RCC 7860 (cell line): ENCODE measurements around the gene TFF2.

Source experiments
- DNase-seq: peaks from one replicate; pipeline ENCODE4 v3.0.0-alpha.2; 2015; ENCODE audit warnings: low spot score
- FAIRE-seq: peaks from 2 replicates; lab custom pipeline; 2012; peaks lifted over from hg19 to GRCh38; lab: Jason Lieb, UNC

TFF2 gene

DNA sequence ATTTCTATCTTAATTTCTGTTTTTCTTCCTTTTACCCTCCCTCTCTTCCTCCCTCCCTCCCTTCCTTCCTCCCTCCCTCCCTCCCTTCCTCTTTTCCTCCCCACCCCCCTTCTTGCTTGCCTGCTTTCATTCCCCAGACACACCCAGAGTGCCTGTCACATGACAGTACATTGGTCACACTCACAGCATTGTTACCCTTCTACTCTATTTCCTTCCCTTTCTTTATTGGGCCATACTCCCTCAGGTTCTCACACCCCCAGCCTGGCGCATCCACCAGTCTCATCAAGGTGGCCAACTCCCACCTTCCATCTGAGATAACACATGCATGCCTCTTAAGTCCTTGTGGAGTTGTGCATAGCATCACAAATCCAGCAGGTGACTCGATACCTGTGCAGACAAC lies 34.2 kb upstream of the TFF2 start:
- no peak for DNase-seq
- FAIRE-seq, result no peak

DNA sequence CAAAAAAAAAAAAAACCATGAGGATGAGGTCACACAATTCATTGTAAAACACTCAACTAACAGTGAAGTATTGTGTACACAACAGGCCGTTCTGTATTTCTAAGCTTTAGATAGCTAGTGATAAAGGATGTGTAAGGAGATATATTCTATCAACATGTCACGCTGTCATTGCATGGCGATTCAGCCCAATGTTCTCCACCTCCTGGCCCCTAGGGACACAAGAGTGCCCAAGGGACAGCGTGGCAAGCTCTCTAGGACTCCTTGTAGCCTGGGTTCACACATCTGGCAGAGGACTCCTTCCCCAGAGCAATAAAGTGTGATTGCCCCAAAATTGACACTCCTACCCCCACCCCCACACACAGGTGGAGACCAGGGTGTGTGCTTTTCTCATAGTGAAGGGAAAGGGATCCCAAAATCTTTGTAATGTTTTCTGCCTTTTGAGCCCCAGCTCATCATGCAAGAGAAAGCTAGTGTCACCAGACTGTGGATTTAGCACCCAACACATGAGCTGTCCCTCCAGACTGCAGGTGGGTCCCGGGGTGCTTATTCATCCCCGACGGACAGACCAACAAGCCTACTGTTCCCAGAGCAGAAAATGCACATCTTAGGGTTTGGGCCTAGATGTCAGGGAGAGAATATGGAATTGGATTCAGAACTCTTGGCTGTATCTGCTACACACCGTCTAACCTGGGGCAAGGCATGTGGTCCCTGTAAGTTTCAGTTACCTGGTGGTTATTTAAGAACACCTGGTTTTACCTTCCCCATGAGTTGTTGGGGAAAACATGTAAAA lies 33.6 kb upstream of the TFF2 start:
- DNase-seq, result no peak
- no peak for FAIRE-seq

- no peak for FAIRE-seq
- DNase-seq, result no peak
Observed at GRCh38 chr21:42383331-42383730, 32.5 kb upstream of the TFF2 start.

GRCh38 chr21:42382915-42383314 lies 32.1 kb upstream of the TFF2 start:
- FAIRE-seq, result no peak

DNA sequence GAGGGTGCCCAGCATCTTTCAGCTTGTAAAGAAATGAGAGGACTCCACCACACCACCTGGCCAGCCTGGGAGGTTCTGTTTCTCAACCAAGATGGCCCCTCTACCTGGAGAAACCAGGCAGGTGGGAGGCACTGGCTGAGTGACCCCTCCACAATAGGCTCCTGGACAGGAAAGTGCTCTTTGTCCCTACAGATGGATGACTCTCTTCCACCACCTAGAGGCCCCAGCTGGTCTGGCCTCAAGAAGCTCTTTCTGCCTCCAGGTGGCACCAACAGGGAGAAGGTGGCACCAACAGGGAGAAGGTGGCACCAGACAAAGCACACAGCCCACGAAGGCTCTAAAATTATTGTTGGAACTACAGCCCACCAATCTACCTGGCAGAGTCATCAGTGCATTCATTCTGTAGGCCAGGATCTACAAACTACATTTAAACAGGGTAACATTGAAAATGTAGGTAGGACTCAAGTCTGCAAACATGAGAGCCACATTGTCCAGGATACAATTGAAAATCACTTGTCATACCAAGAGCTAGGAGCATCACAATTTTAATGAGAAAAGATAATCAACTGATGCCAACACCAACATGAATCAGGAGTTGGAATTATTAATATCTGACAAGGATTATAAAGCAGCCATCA lies 30.7 kb upstream of the TFF2 start:
- peak; percentile 36 for DNase-seq
- FAIRE-seq, result no peak

More at GRCh38 chr21:42382915-42383314, 32.1 kb upstream of the TFF2 start:
- DNase-seq, result no peak

DNA sequence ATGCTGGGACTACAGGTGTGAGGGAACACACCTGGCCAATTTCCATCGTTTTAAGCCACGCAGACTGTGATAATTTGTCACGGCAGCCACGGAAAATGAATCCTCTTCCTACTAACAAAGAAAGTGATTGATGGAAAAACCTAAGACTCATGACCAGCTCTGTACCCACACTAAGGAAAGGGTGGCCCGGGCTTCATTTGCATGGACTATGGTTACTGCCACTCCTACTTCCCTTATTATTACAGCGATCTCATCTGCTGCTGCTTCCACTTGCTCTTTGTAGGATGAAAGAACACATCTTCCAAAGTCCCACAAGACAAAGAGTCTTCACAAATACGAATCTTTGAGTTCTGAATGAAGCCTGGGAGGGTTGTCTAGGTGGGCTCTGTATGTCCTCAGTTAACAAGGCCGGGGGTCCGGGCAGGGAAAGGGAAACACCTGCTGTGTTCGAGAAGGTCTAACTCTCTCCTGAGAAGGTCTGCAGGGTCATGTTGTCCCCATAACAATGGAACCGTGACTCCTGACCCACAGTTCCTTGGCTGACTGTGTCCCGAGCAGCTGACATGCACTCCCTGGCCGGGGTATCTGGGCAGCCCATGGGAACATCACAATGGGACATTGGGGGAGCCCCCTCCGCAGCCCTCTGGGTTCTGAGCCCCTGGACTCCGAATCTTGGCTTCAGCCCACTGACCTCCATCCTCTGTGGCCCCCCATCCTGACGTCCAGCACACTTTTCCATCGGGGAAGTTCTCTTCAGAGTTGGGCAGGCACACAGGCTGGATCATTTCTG lies 28.8 kb upstream of the TFF2 start:
- no peak for DNase-seq
- no peak for FAIRE-seq

DNA sequence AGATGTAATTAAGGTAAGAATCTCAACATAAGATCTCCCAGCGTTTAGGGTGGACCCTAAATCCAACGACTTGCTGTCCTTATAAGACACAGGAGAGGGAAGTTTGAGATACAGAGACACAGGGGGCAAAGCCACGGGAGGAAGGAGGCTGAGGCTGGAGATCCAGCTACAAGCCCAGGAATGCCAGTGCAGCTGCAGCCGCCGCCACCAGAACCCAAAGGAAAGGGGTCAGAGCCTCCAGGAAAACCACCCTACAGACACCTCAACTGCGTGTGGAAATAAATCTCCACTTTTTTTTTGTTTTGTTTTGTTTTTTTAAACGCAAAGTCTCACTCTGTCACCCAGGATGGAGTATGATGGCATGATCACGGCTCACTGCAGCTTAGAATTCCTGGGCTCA lies 27.6 kb upstream of the TFF2 start:
- FAIRE-seq (no peak), DNase-seq (no peak)

DNA sequence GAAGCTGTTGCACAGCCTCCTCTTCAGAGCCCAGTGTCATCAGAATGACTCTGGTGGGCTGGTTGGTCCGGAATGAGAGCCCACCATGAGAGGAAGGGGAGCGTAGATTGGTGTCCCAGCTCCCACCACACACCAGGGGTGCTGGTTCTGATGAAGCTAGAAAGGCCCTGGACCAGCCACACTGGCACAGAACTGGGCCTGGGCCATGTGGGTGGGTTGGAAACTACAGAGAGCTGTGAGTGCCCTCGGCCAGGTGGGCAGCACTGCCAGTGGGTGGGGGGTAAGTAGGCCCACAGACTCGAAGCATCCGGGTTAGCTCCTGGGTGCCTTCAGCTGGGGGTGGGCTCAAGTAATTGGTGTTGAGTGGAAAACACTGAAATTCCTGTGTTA lies 27.2 kb upstream of the TFF2 start:
- FAIRE-seq (no peak), DNase-seq (no peak)

DNA sequence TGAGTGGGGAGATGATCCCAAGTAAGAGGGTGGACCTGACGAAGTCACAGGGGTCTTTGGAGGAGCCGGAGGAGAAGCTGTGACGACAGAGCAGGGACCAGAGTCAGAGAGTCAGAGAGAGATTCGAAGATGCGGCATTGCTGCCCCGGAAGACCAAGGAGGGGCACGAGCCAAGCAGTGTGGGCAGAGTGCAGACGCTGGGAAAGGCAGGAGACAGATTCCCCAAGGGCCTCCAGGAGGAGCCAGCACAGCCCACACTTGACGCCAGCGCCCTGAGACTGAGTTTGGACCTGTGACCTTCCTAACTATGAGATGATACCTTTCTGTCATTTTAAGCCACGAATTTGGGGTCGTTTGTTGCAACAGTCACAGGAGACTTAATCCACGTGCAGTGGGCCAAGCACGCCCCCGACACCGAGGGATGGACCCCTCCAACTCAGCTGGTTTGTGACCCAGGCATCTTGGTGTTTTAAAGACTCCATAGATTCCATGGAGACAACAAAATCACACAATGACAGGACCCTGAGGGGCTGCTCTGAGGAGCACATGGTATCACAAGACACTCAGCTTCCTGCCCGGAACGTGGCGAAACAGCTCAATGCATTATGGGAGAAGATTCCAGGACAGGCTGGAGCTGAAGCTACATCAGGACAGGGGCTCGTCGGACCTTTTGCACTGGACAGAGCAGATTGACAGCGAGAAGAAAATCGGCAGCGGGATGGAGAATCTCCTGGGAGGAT lies 26.6 kb upstream of the TFF2 start:
- no peak for DNase-seq
- FAIRE-seq, result no peak

- FAIRE-seq, result no peak
- DNase-seq, result no peak
Observed at GRCh38 chr21:42376338-42376982, 25.7 kb upstream of the TFF2 start.

DNA sequence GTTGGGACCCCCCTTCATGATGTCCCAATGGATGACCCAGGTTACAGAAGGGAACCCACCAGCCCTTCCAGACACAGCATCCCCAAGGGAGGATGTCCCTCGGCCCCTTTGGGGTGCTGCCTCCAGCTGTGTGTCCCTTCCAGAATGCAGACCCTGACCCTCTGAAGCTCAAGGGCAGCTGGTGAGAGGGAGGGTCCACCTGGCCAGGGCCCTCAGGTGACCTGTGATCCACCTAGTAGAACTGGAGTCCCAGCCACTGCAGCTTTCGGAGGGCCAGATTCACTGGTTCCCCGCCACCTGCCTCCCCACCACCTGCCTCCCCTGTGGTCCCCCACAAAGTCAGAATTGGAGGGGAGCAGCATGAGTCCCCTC lies 25.2 kb upstream of the TFF2 start:
- DNase-seq (no peak), FAIRE-seq (no peak)

GRCh38 chr21:42375506-42375905 lies 24.7 kb upstream of the TFF2 start:
- FAIRE-seq (no peak), DNase-seq (no peak)

DNA sequence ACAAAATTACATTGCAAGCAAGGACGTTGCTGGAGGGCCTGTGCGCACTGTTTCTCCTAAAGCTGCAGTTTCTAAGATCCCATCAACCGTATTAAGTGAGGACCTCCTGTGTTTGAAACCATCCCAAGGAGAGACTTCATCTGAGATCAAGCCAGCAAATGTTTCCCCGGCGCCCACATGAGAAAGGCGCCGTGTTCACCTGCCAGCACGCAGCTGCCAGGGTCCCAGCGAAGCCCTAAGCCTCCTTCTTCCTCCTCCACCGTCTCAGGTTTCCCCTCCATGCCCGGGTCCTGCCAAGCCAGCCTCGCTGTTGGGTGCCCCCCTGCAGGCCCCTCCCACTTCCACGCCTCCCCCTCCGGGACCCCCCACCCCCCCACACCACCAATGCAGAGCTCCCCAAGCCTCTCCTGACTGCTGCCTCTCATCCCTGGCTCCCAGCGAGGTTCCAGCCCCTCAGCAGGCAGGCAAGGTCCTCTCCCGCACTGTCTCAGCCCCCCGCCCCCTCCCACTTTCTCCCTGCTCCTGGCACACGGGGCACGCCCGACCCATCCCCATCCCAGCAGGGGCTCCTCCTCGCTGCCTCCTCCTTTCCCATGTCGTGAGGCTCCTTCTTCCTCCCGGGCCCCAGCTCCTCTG lies 24.2 kb upstream of the TFF2 start:
- FAIRE-seq, result no peak
- no peak for DNase-seq

GRCh38 chr21:42374457-42374856 lies 23.7 kb upstream of the TFF2 start:
- no peak for DNase-seq
- no peak for FAIRE-seq

DNA sequence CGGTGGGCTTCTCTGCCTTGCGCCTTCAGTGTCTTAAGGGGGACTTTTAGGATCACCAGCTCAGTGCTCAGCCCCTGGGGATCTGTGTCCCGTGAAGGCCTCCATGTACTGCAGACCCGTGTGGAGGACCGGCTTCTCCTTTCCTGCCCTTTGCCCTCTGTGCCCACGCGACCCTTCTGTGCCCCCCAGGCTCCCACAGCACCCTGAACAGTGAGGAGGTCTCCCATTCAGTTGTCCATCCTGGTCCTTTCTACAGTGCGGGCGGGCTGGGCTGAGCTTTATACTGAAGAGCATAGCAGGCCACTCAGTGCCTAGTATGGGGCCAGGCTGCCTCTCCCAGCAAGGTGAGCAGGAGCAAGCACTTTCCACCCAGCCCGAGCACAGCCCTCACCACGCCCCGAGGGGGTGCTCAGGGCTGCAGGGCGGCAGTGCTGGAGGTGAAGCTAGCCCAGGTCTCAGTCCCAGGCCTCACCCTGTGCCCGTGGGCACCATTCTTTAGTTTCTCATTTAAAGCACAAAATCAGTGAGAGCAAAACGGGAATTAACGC lies 23.2 kb upstream of the TFF2 start:
- no peak for FAIRE-seq
- DNase-seq, result no peak

GRCh38 chr21:42373196-42373907 lies 22.6 kb upstream of the TFF2 start:
- FAIRE-seq, result no peak
- DNase-seq, result no peak

GRCh38 chr21:42370894-42371654 lies 20.3 kb upstream of the TFF2 start:
- DNase-seq (no peak), FAIRE-seq (no peak)

GRCh38 chr21:42369821-42370220 lies 19.0 kb upstream of the TFF2 start:
- no peak for DNase-seq
- no peak for FAIRE-seq
